Measurements from ENCODE around the gene KRTAP1-4. TPM values are rescaled to one million over a fixed set of nuclear protein-coding genes. Genes with fewer than 3 reads are reported as not detected.
A peak's percentile ranks its signal among the peaks of the same experiment; 100 is the strongest.

Gene KRTAP1-4
- total and polyA plus RNA-seq, 8 donors: not detected

- no peaks in the 10 kb centered on the region for H3K36me3 ChIP-seq
- H3K4me3 ChIP-seq: no peak overlapping the region
- H3K4me1 ChIP-seq: no peaks in the 10 kb centered on the region
- WGBS, 5 donors: 19 to 29% (median 29%) methylated on average over 8 of the region's 8 CpGs
- intact Hi-C loops (cut with DNase I; ENCODE audit: low total_unique reads): no loop called here
- H3K27me3 ChIP-seq: peaks cover 0 to 37% (median 0%) of the 10 kb centered on the region in 3 donors
- TF ChIP-seq CTCF (IDR thresholded peaks at IDR 0.05): no peak
- TF ChIP-seq POLR2A (IDR thresholded peaks at IDR 0.05): no peak
- TF ChIP-seq POLR2AphosphoS5 (IDR thresholded peaks at IDR 0.05): no peak
- no peak for TF ChIP-seq EP300 (IDR thresholded peaks at IDR 0.05)
- peak in 1 of 2 donors; percentile 78 for DNase-seq
- no peaks in the 10 kb centered on the region for H3K9me3 ChIP-seq
- H3K27ac ChIP-seq: no peak overlapping the region
Measured at GRCh38 chr17:40980596-40980995, 49.4 kb downstream of the KRTAP1-4 start.

GRCh38 chr17:40980117-40980516 lies 49.9 kb downstream of the KRTAP1-4 start:
- Histone ChIP-seq H3K4me3 (no peak overlapping the region), H3K27me3 (peaks cover 0 to 37% (median 0%) of the 10 kb centered on the region in 3 donors), H3K36me3 (no peaks in the 10 kb centered on the region), H3K4me1 (no peaks in the 10 kb centered on the region), H3K27ac (no peak overlapping the region), H3K9me3 (no peaks in the 10 kb centered on the region)
- TF ChIP-seq POLR2AphosphoS5 (IDR thresholded peaks at IDR 0.05) (no peak), EP300 (IDR thresholded peaks at IDR 0.05) (no peak), POLR2A (IDR thresholded peaks at IDR 0.05) (no peak), CTCF (IDR thresholded peaks at IDR 0.05) (no peak)
- intact Hi-C loops (cut with DNase I; ENCODE audit: low total_unique reads): no loop called here
- no peak for DNase-seq
- WGBS, 5 donors: 85 to 94% (median 88%) methylated on average over 3 of the region's 3 CpGs

Small RNA genes lying within 50 kb of the gene (small RNA-seq; reads per million reads assigned to genes)
- 0 reads per million in 4 donors for gene KRTAP3-4P

Other genes starting within 250 kb of the KRTAP1-4 start
Only the 30 nearest of the 38 such genes appear.
- 10 to 100 TPM in 2 of 5 donors, 1 to 10 TPM in 1, not detected in 2; 1.1 to 57.6 (median 14.0) TPM for gene KRT12, start 163.0 kb downstream of the KRTAP1-4 start, total RNA-seq
- gene KRT12, start 163.0 kb downstream of the KRTAP1-4 start, polyA plus RNA-seq: under 1 TPM in 1 of 3 donors, not detected in 2; 0.61 TPM
- gene KRT20, start 145.0 kb downstream of the KRTAP1-4 start, total RNA-seq: 100 to 1,000 TPM in 2 of 5 donors, 10 to 100 TPM in 1, not detected in 2; 72.0 to 121 (median 101) TPM
- gene KRT20, start 145.0 kb downstream of the KRTAP1-4 start, polyA plus RNA-seq: 100 to 1,000 TPM in 1 of 3 donors, 1 to 10 TPM in 2; 3.9 to 370 (median 4.4) TPM
- not detected for gene KRT23, start 92.5 kb downstream of the KRTAP1-4 start, total RNA-seq
- gene KRT23, start 92.5 kb downstream of the KRTAP1-4 start, polyA plus RNA-seq: 1 to 10 TPM in 2 of 3 donors, not detected in 1; 1.1 to 2.6 TPM
- not detected for gene KRT39, start 63.2 kb downstream of the KRTAP1-4 start, total RNA-seq
- not detected for gene KRT39, start 63.2 kb downstream of the KRTAP1-4 start, polyA plus RNA-seq
- gene KRT40, start 45.9 kb downstream of the KRTAP1-4 start, total RNA-seq: not detected
- gene KRT40, start 45.9 kb downstream of the KRTAP1-4 start, polyA plus RNA-seq: under 1 TPM in 1 of 3 donors, not detected in 2; 0.10 TPM
- not detected for gene KRTAP3-3, start 36.0 kb downstream of the KRTAP1-4 start, total RNA-seq
- gene KRTAP3-3, start 36.0 kb downstream of the KRTAP1-4 start, polyA plus RNA-seq: not detected
- not detected for gene KRTAP3-2, start 30.3 kb downstream of the KRTAP1-4 start, total RNA-seq
- not detected for gene KRTAP3-2, start 30.3 kb downstream of the KRTAP1-4 start, polyA plus RNA-seq
- not detected for gene KRTAP3-1, start 21.1 kb downstream of the KRTAP1-4 start, total RNA-seq
- not detected for gene KRTAP3-1, start 21.1 kb downstream of the KRTAP1-4 start, polyA plus RNA-seq
- not detected for gene KRTAP1-5, start 3.0 kb downstream of the KRTAP1-4 start, total RNA-seq
- gene KRTAP1-5, start 3.0 kb downstream of the KRTAP1-4 start, polyA plus RNA-seq: not detected
- gene KRTAP1-3, start 4.7 kb upstream of the KRTAP1-4 start, total RNA-seq: not detected
- gene KRTAP1-3, start 4.7 kb upstream of the KRTAP1-4 start, polyA plus RNA-seq: not detected
- gene KRTAP1-1, start 11.3 kb upstream of the KRTAP1-4 start, total RNA-seq: not detected
- gene KRTAP1-1, start 11.3 kb upstream of the KRTAP1-4 start, polyA plus RNA-seq: not detected
- gene KRTAP2-1, start 17.1 kb upstream of the KRTAP1-4 start, total RNA-seq: not detected
- gene KRTAP2-1, start 17.1 kb upstream of the KRTAP1-4 start, polyA plus RNA-seq: not detected
- gene KRTAP2-2, start 25.0 kb upstream of the KRTAP1-4 start, total RNA-seq: not detected
- gene KRTAP2-2, start 25.0 kb upstream of the KRTAP1-4 start, polyA plus RNA-seq: not detected
- gene KRTAP2-3, start 29.9 kb upstream of the KRTAP1-4 start, total RNA-seq: not detected
- not detected for gene KRTAP2-3, start 29.9 kb upstream of the KRTAP1-4 start, polyA plus RNA-seq
- not detected for gene KRTAP2-4, start 35.7 kb upstream of the KRTAP1-4 start, total RNA-seq
- not detected for gene KRTAP2-4, start 35.7 kb upstream of the KRTAP1-4 start, polyA plus RNA-seq
- gene KRTAP4-7, start 54.0 kb upstream of the KRTAP1-4 start, total RNA-seq: not detected
- gene KRTAP4-7, start 54.0 kb upstream of the KRTAP1-4 start, polyA plus RNA-seq: not detected
- not detected for gene KRTAP4-8, start 67.9 kb upstream of the KRTAP1-4 start, total RNA-seq
- gene KRTAP4-8, start 67.9 kb upstream of the KRTAP1-4 start, polyA plus RNA-seq: not detected
- not detected for gene KRTAP4-16, start 72.0 kb upstream of the KRTAP1-4 start, total RNA-seq
- not detected for gene KRTAP4-16, start 72.0 kb upstream of the KRTAP1-4 start, polyA plus RNA-seq
- gene KRTAP4-9, start 75.2 kb upstream of the KRTAP1-4 start, total RNA-seq: not detected
- gene KRTAP4-9, start 75.2 kb upstream of the KRTAP1-4 start, polyA plus RNA-seq: not detected
- not detected for gene KRTAP4-11, start 88.2 kb upstream of the KRTAP1-4 start, total RNA-seq
- gene KRTAP4-11, start 88.2 kb upstream of the KRTAP1-4 start, polyA plus RNA-seq: not detected
- not detected for gene KRTAP4-12, start 94.0 kb upstream of the KRTAP1-4 start, total RNA-seq
- not detected for gene KRTAP4-12, start 94.0 kb upstream of the KRTAP1-4 start, polyA plus RNA-seq
- not detected for gene KRTAP4-6, start 110.3 kb upstream of the KRTAP1-4 start, total RNA-seq
- not detected for gene KRTAP4-6, start 110.3 kb upstream of the KRTAP1-4 start, polyA plus RNA-seq
- not detected for gene KRTAP4-5, start 119.6 kb upstream of the KRTAP1-4 start, total RNA-seq
- not detected for gene KRTAP4-5, start 119.6 kb upstream of the KRTAP1-4 start, polyA plus RNA-seq
- gene KRTAP4-4, start 130.6 kb upstream of the KRTAP1-4 start, total RNA-seq: not detected
- gene KRTAP4-4, start 130.6 kb upstream of the KRTAP1-4 start, polyA plus RNA-seq: not detected
- not detected for gene KRTAP4-3, start 138.0 kb upstream of the KRTAP1-4 start, total RNA-seq
- not detected for gene KRTAP4-3, start 138.0 kb upstream of the KRTAP1-4 start, polyA plus RNA-seq
- not detected for gene KRTAP4-2, start 148.0 kb upstream of the KRTAP1-4 start, total RNA-seq
- not detected for gene KRTAP4-2, start 148.0 kb upstream of the KRTAP1-4 start, polyA plus RNA-seq
- gene KRTAP4-1, start 154.7 kb upstream of the KRTAP1-4 start, total RNA-seq: not detected
- not detected for gene KRTAP4-1, start 154.7 kb upstream of the KRTAP1-4 start, polyA plus RNA-seq
- gene KRTAP9-1, start 159.7 kb upstream of the KRTAP1-4 start, total RNA-seq: not detected
- not detected for gene KRTAP9-1, start 159.7 kb upstream of the KRTAP1-4 start, polyA plus RNA-seq
- gene KRTAP9-2, start 196.5 kb upstream of the KRTAP1-4 start, total RNA-seq: not detected
- not detected for gene KRTAP9-2, start 196.5 kb upstream of the KRTAP1-4 start, polyA plus RNA-seq
- not detected for gene KRTAP9-3, start 202.3 kb upstream of the KRTAP1-4 start, total RNA-seq
- gene KRTAP9-3, start 202.3 kb upstream of the KRTAP1-4 start, polyA plus RNA-seq: not detected

Measured in stomach (tissue), 9 donors.